ENCODE data around the gene C9orf43. TPM values are rescaled to one million over a fixed set of nuclear protein-coding genes. Genes with fewer than 3 reads are reported as not detected.

C9orf43 gene
- total RNA-seq, 4 donors from 2014 or later: 0.57 to 2.2 (median 2.1) TPM

GRCh38 chr9:113444736-113445135, 34.2 kb downstream of the C9orf43 start:
- Histone ChIP-seq H3K36me3 (no peaks in the 10 kb centered on the region), H3K9me3 (no peaks in the 10 kb centered on the region), H3K27me3 (no peaks in the 10 kb centered on the region), H3K4me1 (no peaks in the 10 kb centered on the region), H3K27ac (no peak overlapping the region), H3K4me3 (no peak overlapping the region)
- no peak for TF ChIP-seq EP300 (IDR thresholded peaks at IDR 0.05)
- no peak for TF ChIP-seq POLR2A (IDR thresholded peaks at IDR 0.05)
- 96% methylated on average over 2 of the region's 2 CpGs for WGBS
- DNase-seq (ENCODE audit: low spot score in 2 of 2): no peak

- Histone ChIP-seq H3K4me3 (no peak overlapping the region), H3K36me3 (no peaks in the 10 kb centered on the region), H3K27me3 (no peaks in the 10 kb centered on the region), H3K27ac (no peak overlapping the region), H3K4me1 (no peaks in the 10 kb centered on the region), H3K9me3 (no peaks in the 10 kb centered on the region)
- 57% methylated on average over 3 of the region's 3 CpGs for whole genome bisulfite sequencing
- TF ChIP-seq EP300 (IDR thresholded peaks at IDR 0.05): no peak
- TF ChIP-seq CTCF (IDR thresholded peaks at IDR 0.05): peak; percentile 30 to 45
- DNase-seq (ENCODE audit: low spot score in 2 of 2): no peak
Measured at GRCh38 chr9:113446323-113446740, 35.8 kb downstream of the C9orf43 start.

- no peaks in the 10 kb centered on the region for H3K27me3 ChIP-seq
Measured at GRCh38 chr9:113449376-113449775, 38.8 kb downstream of the C9orf43 start.

DNA sequence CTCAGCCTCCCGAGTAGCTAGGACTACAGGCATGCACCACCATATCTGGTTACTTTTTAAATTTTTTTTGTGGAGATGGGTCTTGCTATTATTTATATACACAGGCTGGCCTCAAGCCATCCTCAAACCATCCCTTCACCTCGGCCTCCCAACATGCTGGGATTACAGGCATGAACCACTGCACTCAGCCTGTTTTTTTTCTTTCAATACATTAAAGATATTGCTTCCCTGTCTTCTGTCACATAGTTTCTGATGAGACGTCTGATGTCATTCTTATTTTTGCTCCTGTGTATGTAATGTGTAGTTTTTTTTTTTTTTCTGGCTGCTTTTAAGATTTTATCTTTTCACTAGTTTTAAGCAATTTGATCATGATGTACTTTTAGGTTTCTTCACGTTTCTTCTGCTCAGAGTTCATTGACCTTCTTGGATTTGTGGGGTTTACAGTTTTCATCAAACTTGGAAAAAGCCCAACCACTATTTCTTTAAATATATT, 41.6 kb downstream of the C9orf43 start:
- WGBS: 78% methylated on average over 4 of the region's 4 CpGs

More at GRCh38 chr9:113449376-113449775, 38.8 kb downstream of the C9orf43 start:
- no peak for DNase-seq (ENCODE audit: low spot score in 2 of 2)
- Histone ChIP-seq H3K4me1 (no peaks in the 10 kb centered on the region), H3K36me3 (no peaks in the 10 kb centered on the region), H3K27ac (no peak overlapping the region), H3K4me3 (no peak overlapping the region), H3K9me3 (no peaks in the 10 kb centered on the region)
- TF ChIP-seq POLR2AphosphoS5 (IDR thresholded peaks at IDR 0.05) (no peak), CTCF (IDR thresholded peaks at IDR 0.05) (no peak), POLR2A (IDR thresholded peaks at IDR 0.05) (no peak), EP300 (IDR thresholded peaks at IDR 0.05) (no peak)
- WGBS: 62% methylated on average over 2 of the region's 2 CpGs

DNA sequence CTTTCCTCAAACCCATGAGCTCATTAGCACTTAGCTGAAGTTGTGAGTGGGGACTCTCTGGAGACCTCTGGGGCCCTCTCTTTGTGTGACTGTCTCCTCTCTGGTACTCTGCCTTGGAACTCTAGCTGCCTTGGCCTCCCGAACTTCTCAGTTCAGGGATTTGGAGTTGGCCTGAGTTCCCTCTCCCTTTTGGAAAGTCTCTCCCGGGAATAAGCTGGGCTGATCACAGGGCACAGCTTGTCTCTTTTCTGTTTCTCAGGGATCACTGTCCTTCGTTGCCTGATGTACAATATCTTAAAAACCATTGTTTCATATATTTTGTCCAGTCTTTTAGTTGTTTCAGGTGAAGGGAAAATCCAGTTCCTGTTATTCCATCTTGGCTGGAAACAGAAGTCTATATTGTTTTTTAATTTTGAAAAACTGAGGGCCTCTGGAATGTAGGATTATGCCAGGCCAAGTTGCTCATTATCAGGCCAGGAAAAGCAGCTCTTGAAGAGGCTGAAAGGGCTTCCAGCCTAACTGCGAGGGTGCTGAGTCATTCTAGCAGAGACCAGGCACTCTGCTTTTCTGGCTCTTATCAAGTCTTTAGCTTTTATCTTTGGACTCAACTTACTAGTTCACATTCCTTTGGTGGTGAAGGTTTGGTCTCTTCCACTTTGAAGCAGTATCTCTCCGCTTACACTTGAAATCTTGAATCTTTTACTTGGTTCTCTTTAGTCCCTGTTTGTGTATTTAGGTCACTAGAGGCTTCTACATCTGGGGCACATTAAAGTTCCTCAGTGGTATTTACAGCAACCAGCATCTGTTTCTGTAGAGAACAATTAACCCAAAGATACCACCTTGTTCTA, 44.6 kb downstream of the C9orf43 start:
- H3K9me3 ChIP-seq: no peaks in the 10 kb centered on the region
- WGBS: 32% methylated on average over 5 of the region's 5 CpGs
- no peak for TF ChIP-seq POLR2AphosphoS5 (IDR thresholded peaks at IDR 0.05)
- no peak for TF ChIP-seq EP300 (IDR thresholded peaks at IDR 0.05)
- no peak for TF ChIP-seq CTCF (IDR thresholded peaks at IDR 0.05)
- no peak for TF ChIP-seq POLR2A (IDR thresholded peaks at IDR 0.05)
- no peaks in the 10 kb centered on the region for H3K27me3 ChIP-seq
- DNase-seq (ENCODE audit: low spot score in 2 of 2): no peak
- H3K27ac ChIP-seq: peak overlapping the region; percentile 55
- H3K36me3 ChIP-seq: no peaks in the 10 kb centered on the region
- no peak overlapping the region for H3K4me3 ChIP-seq
- H3K4me1 ChIP-seq: peaks cover 14% of the 10 kb centered on the region

More for the DNA sequence above, 41.6 kb downstream of the C9orf43 start:
- H3K4me1 ChIP-seq: peaks cover 14% of the 10 kb centered on the region
- no peaks in the 10 kb centered on the region for H3K36me3 ChIP-seq
- no peak for TF ChIP-seq CTCF (IDR thresholded peaks at IDR 0.05)
- no peaks in the 10 kb centered on the region for H3K27me3 ChIP-seq
- no peak overlapping the region for H3K4me3 ChIP-seq
- H3K27ac ChIP-seq: no peak overlapping the region
- no peak for DNase-seq (ENCODE audit: low spot score in 2 of 2)
- no peaks in the 10 kb centered on the region for H3K9me3 ChIP-seq

Data from suprapubic skin (tissue), 4 donors.